ENCODE measurements around the gene COA6.
"Not testable (repeated sequence)": the region's sequence is repeated elsewhere in the genome, so short reads cannot be mapped to it uniquely, and the experiment has no call there.

Gene COA6

GRCh38 chr1:234369784-234370183, 3.5 kb upstream of the COA6 start:
- DNase-seq (ENCODE audit: low spot score) = no peak

- DNase-seq (ENCODE audit: low spot score) = no peak
Measured at GRCh38 chr1:234371414-234371813, 1.8 kb upstream of the COA6 start.

GRCh38 chr1:234372011-234372757, 1.1 kb upstream of the COA6 start:
- no peak for DNase-seq (ENCODE audit: low spot score)

- DNase-seq (ENCODE audit: low spot score) = no peak
Measured at GRCh38 chr1:234373959-234374254, 651 bp downstream of the COA6 start.

GRCh38 chr1:234375672-234376071, 2.4 kb downstream of the COA6 start:
- no peak for DNase-seq (ENCODE audit: low spot score)

GRCh38 chr1:234379591-234380109, 6.4 kb downstream of the COA6 start:
- not testable (repeated sequence) for DNase-seq (ENCODE audit: low spot score)

GRCh38 chr1:234381699-234382555, 8.7 kb downstream of the COA6 start:
- DNase-seq (ENCODE audit: low spot score) = no peak

GRCh38 chr1:234386122-234386521, 12.9 kb downstream of the COA6 start:
- no peak for DNase-seq (ENCODE audit: low spot score)

- DNase-seq (ENCODE audit: low spot score) = no peak
Measured at GRCh38 chr1:234388094-234388493, 14.8 kb downstream of the COA6 start.

GRCh38 chr1:234393190-234393589, 19.9 kb downstream of the COA6 start:
- DNase-seq (ENCODE audit: low spot score) = no peak

GRCh38 chr1:234395297-234395696, 22.0 kb downstream of the COA6 start:
- DNase-seq (ENCODE audit: low spot score) = no peak

- DNase-seq (ENCODE audit: low spot score) = no peak
Measured at GRCh38 chr1:234396092-234396491, 22.8 kb downstream of the COA6 start.

- no peak for DNase-seq (ENCODE audit: low spot score)
Measured at GRCh38 chr1:234396871-234397270, 23.6 kb downstream of the COA6 start.

- DNase-seq (ENCODE audit: low spot score) = no peak
Measured at GRCh38 chr1:234397732-234398131, 24.5 kb downstream of the COA6 start.

GRCh38 chr1:234398849-234399381, 25.7 kb downstream of the COA6 start:
- DNase-seq (ENCODE audit: low spot score) = no peak

GRCh38 chr1:234399515-234399914, 26.3 kb downstream of the COA6 start:
- DNase-seq (ENCODE audit: low spot score) = not testable (repeated sequence)

GRCh38 chr1:234400773-234401172, 27.5 kb downstream of the COA6 start:
- DNase-seq (ENCODE audit: low spot score) = no peak

GRCh38 chr1:234401658-234402057, 28.4 kb downstream of the COA6 start:
- DNase-seq (ENCODE audit: low spot score) = no peak

- DNase-seq (ENCODE audit: low spot score) = no peak
Measured at GRCh38 chr1:234402939-234403338, 29.7 kb downstream of the COA6 start.

GRCh38 chr1:234405676-234406075, 32.4 kb downstream of the COA6 start:
- DNase-seq (ENCODE audit: low spot score) = no peak

GRCh38 chr1:234406871-234407270, 33.6 kb downstream of the COA6 start:
- no peak for DNase-seq (ENCODE audit: low spot score)

- DNase-seq (ENCODE audit: low spot score) = no peak
Measured at GRCh38 chr1:234408757-234409156, 35.5 kb downstream of the COA6 start.

- no peak for DNase-seq (ENCODE audit: low spot score)
Measured at GRCh38 chr1:234409328-234409727, 36.1 kb downstream of the COA6 start.

Measured in AG08395 (cell line).